HL-60 (cell line): ENCODE data around the gene FGF12.

Source experiments
- DNase-seq, 2 experiments: peaks; one replicate each; pipeline ENCODE4 v3.0.0-alpha.2; 2010 to 2020; ENCODE audit warnings: low read depth in 1 of 2, low spot score in 1 of 2
- H3K27ac ChIP-seq: fragments of 250-450 bp; sonication (Bioruptor Pico); replicated peaks from 2 replicates; pipeline ENCODE4 v1.5.1; 2020; ENCODE audit warnings: mild to moderate bottlenecking, moderate library complexity
- H3K27me3 ChIP-seq: fragments of 250-450 bp; sonication (Bioruptor Pico); 2 replicates; pipeline ENCODE4 v1.5.1; 2021; ENCODE audit warnings: mild to moderate bottlenecking, moderate library complexity; ENCODE audit not compliant: insufficient read depth, poor library complexity, severe bottlenecking
- H3K4me3 ChIP-seq: replicated peaks from 2 replicates; pipeline ENCODE4 v1.5.1; 2011; ENCODE audit warnings: mild to moderate bottlenecking, control low read depth, low read length; ENCODE audit not compliant: insufficient read depth
- CTCF ChIP-seq: IDR thresholded peaks from one replicate; pipeline ENCODE4 v1.5.1; 2011; ENCODE audit warnings: low read length, control low read depth, inconsistent platforms; ENCODE audit not compliant: insufficient read depth
- GABPA ChIP-seq: IDR thresholded peaks from 2 replicates; pipeline ENCODE4 v1.6.1; 2012; ENCODE audit warnings: low read depth
- POLR2AphosphoS5 ChIP-seq: IDR thresholded peaks from 2 replicates; pipeline ENCODE4 v1.6.1; 2012; ENCODE audit warnings: low read depth
- REST ChIP-seq: IDR thresholded peaks from 2 replicates; pipeline ENCODE4 v1.6.1; 2012; ENCODE audit warnings: low read depth; ENCODE audit not compliant: insufficient replicate concordance
- SPI1 ChIP-seq: IDR thresholded peaks from 2 replicates; pipeline ENCODE4 v1.6.1; 2012; ENCODE audit warnings: low read depth, mild to moderate bottlenecking, borderline replicate concordance

Gene FGF12

GRCh38 chr3:192371870-192372400 is 355.4 kb downstream of the FGF12 start:
- DNase-seq: no peak
- Histone ChIP-seq H3K4me3 (no peak overlapping the region), H3K27ac (no peak overlapping the region), H3K27me3 (no peaks in the 10 kb centered on the region)
- no peak for TF ChIP-seq POLR2AphosphoS5
- no peak for TF ChIP-seq REST
- TF ChIP-seq CTCF: no peak
- TF ChIP-seq GABPA: no peak
- no peak for TF ChIP-seq SPI1

- Histone ChIP-seq H3K27ac (no peak overlapping the region), H3K4me3 (no peak overlapping the region), H3K27me3 (no peaks in the 10 kb centered on the region)
- no peak for TF ChIP-seq REST
- no peak for TF ChIP-seq CTCF
- no peak for TF ChIP-seq POLR2AphosphoS5
- no peak for TF ChIP-seq SPI1
- TF ChIP-seq GABPA: no peak
- DNase-seq: no peak
Observed at GRCh38 chr3:192367616-192368015, 359.7 kb downstream of the FGF12 start.

GRCh38 chr3:192366916-192367315 is 360.4 kb downstream of the FGF12 start:
- Histone ChIP-seq H3K27me3 (no peaks in the 10 kb centered on the region), H3K27ac (no peak overlapping the region), H3K4me3 (no peak overlapping the region)
- no peak for TF ChIP-seq POLR2AphosphoS5
- no peak for TF ChIP-seq REST
- no peak for TF ChIP-seq GABPA
- TF ChIP-seq SPI1: no peak
- no peak for TF ChIP-seq CTCF
- no peak for DNase-seq
